NCI-H1694 treated with DMSO at 0.1 percent for 48 hours (cell line): ENCODE data around the gene ISLR.

Source experiments
- DNase-seq: peaks from one replicate; lab custom pipeline; 2025; lab: John Stamatoyannopoulos, UW

ISLR gene, protein sequence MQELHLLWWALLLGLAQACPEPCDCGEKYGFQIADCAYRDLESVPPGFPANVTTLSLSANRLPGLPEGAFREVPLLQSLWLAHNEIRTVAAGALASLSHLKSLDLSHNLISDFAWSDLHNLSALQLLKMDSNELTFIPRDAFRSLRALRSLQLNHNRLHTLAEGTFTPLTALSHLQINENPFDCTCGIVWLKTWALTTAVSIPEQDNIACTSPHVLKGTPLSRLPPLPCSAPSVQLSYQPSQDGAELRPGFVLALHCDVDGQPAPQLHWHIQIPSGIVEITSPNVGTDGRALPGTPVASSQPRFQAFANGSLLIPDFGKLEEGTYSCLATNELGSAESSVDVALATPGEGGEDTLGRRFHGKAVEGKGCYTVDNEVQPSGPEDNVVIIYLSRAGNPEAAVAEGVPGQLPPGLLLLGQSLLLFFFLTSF

GRCh38 chr15:74173380-74174218 lies at the start of gene ISLR:
TSS of gene ISLR (plus strand) at chr15:74173710. CDS start at chr15:74174859, 1,149 bp downstream.
- no peak for DNase-seq

GRCh38 chr15:74124196-74124595 lies 49.3 kb upstream of the ISLR start:
- no peak for DNase-seq

GRCh38 chr15:74124759-74125158 lies 48.8 kb upstream of the ISLR start:
- no peak for DNase-seq

DNA sequence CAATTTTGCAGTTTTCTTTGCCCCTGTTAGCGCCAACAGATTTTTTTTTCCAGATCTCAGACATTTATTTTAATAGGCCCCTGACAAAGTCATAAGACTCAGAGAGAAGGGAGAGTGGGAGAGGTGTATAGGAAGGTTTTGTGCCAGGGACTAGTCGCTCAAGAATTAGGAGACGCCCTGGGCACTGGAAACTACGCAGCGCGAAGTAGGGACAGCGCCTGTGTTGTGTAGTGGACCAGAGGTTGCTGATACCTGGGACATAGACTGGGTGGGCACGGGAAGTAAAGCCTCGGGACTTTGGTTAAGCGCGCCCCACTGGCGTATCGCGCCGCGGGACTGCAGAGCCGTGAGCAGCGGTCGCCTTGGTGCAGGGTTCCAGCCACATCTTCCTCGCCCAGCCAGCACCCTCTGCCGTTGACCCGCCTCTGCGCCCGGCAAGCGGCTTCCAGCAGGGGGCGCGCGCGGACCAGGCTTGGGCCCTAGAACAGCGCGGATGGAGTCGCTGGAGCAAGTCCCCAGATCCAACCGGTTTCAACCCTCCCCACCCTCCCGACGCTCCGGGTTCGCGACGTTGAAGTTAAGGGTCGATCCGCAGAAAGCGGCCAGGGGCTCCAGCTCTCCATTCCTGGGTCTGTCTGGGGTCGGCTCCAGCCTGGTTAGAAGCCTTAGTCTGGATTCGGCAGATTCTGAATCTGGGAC lies 46.1 kb upstream of the ISLR start:
- peak; percentile 78 for DNase-seq

GRCh38 chr15:74127954-74128784 lies 45.3 kb upstream of the ISLR start:
- no peak for DNase-seq

DNA sequence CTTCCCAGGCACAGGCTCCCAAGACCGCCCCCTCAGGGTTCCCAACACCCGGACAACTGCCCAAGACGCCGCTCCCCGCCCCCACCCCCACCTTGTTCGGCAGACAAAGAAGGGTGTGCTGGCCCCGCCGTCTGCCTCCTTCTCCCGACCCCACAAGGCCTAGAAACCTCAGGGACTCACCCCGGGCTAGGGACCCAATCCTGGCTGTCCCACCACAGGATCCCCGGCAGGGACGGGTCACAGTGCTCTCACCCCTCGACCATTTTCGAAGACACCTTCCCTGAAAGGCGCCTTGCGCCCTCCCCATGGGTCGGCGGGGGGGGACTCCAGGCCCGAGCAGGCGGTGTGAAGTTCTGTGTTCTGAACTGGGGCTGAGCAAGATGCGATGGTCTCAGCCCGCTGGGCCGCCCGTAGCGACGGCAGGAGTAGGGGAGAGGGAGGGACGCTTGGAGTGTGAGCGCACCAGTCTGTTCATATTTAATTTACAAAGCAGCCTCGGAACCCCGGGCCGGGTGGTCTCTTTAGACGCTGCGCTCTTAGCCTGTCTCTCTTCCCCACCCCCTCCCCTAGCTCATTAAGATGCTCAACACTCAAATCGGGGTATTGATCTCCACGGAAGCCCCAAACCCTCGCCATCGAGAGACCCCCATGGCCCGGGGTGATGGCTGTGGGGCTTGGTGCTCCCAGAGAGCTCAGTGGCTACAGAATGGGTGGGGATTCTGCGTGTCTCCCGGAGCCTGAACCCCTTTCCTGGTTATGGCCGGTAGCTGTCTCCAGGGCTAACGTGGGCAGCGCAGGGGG lies 44.5 kb upstream of the ISLR start:
- DNase-seq, result no peak

DNA sequence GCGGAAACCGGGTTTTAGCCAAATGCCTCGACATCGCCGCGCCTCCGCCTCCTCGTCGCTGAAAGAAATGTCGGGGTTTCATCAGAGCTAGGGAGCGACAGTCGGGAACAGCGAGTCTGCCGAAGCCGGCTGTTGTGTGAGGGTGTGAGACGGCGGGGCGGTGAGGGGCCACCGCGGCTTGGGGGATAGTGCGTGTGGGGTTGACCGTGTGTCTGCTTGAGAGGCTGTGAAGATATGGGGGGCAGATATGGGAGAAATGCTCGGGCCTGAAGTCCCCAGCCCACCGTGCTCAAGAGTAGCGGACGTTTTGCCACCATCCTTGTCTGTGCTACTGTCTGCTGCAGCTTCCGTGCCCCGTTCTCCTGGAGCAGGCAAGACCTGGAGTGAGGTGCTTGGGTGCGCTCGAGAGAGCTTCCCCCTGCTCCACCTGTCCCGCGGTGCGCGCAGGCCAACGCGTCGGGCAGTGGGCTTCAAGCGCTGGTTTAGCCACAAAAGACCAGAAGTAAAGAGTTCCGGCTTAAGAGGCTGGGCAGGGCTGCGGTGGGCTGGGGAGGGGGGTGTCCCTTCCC lies 43.8 kb upstream of the ISLR start:
- no peak for DNase-seq

DNA sequence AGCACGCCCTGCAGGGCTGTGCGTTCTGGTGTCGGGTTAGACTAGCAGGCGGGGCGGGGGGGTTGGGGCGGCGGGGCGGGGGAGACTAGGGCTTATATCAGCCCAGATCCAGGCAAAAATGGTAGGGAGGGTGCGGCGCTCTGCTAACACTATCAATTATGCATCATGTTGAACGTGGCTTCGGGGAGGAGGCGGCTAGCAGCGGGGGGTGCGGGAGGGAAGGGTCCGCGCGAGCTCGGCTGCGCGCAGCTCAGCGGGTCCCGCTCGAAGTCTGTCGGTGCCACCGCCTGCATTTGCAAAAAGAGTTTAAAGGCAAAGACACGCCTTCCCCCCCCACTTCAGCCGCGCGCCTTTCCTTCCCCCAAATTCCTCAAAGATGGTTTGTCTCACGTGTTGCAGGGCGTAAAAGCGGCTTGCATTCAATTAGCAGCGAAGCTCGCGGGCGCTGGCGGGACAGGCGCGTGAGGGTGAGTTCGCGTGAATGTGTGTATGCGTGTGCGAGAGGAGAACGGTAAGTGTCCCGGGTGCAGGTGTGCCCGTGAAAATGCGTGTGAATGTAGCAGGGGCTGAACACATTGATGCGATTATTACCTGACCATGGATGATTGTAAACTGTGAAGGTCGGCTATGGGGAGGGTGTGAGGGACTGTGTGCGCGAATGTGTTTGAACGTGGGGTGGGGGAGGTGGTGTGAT lies 43.2 kb upstream of the ISLR start, which contains the start of gene ISLR2:
Gene ISLR2, plus strand, starts transcription at position 432 of the 694 bp plus-strand sequence. CDS start 2,169 bp downstream, outside the sequence.
- DNase-seq, result no peak

DNA sequence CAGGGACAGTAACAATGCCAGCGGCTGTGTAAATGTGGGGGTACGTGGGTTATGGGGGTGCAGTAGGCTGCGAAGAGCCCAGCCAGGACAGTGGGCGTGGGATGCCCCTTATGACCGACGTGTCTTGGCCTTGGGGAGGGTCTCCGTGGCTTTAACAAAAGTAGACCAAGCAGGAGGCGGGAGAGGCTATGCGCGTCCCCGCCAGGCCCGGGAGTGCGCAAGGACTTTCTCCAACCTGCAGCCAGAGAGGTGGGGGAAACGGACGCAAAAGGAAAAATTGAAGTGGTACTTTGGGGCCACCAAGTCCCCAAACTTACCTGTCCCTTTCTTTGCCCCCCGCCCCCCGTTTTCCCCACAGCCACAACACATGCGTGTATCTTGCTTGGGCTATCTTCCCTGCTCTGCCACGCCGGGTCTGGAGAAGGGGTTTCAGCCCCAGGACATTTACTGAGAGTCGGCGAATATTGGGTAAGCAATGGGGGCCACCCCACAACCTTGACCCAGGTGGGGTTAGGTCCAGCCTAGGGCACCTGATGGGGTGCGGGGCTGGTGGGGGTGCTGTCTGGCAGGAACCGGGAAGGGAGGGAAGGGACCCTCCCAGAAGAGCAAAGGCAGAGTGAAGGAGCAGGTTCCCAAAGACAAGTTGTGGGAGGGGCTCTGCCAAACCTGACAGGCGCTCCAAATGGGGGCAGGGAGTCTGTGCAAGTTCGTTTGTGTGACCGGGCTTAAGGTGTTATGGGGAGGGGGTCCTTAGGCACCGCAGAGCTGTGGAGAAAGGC lies 42.5 kb upstream of the ISLR start:
- no peak for DNase-seq

GRCh38 chr15:74131628-74132413 lies 41.7 kb upstream of the ISLR start:
- no peak for DNase-seq

DNA sequence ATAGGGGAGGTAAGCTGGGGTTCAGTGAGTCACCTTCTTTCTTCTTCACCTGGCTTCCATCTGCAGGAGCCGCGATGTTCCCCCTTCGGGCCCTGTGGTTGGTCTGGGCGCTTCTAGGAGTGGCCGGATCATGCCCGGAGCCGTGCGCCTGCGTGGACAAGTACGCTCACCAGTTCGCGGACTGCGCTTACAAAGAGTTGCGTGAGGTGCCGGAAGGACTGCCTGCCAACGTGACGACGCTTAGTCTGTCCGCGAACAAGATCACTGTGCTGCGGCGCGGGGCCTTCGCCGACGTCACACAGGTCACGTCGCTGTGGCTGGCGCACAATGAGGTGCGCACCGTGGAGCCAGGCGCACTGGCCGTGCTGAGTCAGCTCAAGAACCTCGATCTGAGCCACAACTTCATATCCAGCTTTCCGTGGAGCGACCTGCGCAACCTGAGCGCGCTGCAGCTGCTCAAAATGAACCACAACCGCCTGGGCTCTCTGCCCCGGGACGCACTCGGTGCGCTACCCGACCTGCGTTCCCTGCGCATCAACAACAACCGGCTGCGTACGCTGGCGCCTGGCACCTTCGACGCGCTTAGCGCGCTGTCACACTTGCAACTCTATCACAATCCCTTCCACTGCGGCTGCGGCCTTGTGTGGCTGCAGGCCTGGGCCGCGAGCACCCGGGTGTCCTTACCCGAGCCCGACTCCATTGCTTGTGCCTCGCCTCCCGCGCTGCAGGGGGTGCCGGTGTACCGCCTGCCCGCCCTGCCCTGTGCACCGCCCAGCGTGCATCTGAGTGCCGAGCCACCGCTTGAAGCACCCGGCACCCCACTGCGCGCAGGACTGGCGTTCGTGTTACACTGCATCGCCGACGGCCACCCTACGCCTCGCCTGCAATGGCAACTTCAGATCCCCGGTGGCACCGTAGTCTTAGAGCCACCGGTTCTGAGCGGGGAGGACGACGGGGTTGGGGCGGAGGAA lies 40.5 kb upstream of the ISLR start:
- DNase-seq, result no peak

DNA sequence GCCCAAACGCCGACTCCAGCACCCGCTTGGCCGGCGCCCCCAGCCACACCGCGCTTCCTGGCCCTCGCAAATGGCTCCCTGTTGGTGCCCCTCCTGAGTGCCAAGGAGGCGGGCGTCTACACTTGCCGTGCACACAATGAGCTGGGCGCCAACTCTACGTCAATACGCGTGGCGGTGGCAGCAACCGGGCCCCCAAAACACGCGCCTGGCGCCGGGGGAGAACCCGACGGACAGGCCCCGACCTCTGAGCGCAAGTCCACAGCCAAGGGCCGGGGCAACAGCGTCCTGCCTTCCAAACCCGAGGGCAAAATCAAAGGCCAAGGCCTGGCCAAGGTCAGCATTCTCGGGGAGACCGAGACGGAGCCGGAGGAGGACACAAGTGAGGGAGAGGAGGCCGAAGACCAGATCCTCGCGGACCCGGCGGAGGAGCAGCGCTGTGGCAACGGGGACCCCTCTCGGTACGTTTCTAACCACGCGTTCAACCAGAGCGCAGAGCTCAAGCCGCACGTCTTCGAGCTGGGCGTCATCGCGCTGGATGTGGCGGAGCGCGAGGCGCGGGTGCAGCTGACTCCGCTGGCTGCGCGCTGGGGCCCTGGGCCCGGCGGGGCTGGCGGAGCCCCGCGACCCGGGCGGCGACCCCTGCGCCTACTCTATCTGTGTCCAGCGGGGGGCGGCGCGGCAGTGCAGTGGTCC lies 39.7 kb upstream of the ISLR start:
- DNase-seq, result no peak

- no peak for DNase-seq
Observed at GRCh38 chr15:74134387-74135027, 39.0 kb upstream of the ISLR start.

DNA sequence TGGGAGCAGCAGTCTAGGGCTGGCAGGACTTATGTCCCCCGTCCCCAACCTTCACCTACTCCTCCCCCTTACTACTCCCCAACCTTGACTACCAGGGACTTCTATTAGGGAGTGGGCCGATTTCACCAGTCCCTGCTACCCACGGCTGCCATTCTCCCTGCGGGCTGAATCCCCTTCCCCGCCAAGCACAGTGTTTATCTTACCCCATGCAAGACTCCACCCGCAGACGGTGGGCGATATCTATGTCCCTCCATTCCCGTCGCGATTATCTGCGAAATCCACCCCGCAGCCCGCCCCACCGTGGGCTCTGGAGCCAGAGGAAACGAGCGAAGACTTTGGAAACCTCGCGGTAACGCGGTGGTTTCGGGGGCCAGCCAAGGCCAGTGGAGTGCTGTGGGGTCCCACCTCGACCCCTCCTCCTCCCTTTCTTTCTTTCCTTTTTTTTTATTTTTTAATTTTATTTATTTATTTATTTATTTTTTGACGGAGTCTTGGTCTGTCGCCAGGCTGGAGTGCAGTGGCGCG lies 38.4 kb upstream of the ISLR start:
- DNase-seq, result no peak

DNA sequence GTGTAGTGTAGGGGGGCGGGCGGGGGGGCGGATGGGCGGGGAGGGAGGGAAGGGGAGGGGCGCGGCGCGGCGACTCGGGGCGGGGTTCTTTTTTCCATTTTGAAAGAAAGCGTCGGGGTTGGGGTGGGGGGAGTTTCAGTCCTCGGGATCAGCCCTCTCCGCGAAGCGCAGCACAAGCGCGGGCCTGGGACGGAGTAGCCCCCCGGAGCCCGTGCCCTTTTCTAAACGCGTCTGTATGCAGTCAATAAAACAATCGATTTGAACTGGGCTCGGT lies 37.0 kb upstream of the ISLR start:
- no peak for DNase-seq
